Right hindlimb (tissue), 1 donor: ENCODE measurements around the gene KRT7.
"Not testable (repeated sequence)": the region's sequence is repeated elsewhere in the genome, so short reads cannot be mapped to it uniquely, and the experiment has no call there.

ENCODE experiments used
- DNase-seq: peaks from one replicate; pipeline ENCODE4 v3.0.0-alpha.2; 2018

KRT7 gene

DNA sequence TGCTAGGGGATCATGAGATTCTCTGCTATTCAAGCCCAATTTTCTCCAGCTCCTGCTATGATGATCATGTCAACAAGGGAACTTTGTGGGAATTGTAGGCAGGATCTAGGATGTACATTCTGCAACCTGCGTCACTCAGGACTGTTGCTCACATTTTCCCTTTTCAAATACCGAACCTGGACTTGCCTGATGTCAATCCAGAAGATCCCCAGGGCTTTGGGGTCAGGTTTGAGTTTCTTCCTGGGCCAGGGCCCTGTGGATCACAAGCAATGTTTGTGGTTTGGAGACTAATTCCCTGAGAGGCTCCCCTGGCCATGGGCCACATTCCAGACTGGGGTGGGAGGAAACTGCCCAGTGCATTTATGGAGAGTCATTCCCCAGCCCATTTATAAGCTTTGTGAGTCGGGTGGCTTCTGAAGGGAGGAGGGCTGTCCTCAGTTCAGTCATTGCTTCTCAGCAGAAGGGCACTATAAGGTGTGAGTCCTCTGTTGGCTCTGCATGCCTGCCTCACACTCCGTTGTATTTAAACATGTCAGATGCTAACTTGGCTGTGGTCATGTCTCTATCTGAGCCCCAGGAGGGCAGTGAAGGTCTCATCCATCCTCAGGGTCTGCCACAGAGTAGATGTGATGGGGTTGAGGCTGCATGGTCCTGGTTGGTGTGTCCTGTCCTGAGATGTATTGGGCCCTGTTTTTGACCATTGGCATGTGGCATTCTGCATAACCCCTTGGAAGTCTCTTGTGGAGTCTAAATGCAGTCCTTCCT, 47.9 kb downstream of the KRT7 start:
- peak; percentile 50 for DNase-seq

DNA sequence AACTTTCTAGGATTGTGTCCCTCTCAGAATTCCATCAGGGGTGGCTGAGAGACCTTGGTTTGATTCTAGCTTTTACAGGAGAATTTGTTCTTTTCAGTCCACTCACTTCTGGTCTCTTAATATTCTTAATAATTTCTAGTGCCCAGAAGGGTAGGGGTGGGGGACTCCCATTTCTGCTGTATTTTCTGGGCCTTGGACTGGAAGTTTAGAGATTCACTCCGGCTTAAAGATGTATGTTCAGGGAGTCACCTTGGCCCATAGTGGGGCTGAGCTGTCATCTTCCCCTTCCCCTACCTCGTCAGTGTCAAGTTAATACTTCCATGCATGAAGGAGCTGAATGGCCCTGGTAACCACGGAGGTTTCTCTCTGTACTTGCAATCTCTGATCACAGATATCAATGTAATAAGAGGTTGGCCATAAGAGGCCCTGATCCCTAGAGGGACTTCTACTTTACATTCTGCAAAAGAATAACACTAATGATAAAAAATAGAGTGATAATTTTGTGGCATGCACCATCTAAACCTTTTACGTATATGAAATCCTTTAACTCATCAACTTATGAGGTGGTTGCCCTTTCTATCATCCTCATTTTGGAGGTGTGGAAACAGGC, 51.6 kb downstream of the KRT7 start:
- DNase-seq, result no peak

DNA sequence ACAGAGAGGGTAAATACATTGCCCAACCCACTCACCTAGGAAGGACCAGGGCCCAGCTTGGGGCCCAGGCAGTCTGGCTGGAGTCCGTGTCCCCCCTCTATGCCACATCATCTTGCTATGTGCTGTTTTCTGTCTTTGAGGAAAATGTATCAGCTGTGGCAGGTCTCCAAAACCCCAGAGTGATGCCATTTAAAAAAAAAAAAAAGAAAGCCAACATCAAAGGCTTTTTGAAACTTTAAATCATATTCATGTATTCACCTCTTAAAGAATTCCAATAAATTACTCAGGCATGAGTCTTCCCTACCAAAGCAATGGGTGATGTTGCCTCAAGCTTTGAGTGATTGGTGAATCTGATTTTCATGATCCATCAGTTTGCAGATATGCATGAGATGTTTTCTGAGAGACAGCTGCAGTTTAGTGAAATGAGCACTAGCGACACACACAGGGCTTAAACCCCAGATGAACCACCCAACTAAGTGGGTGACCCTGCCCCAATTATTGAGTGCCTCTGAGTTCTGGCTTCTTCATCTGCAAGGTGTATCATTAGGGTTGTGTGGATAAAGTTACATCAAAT, 52.2 kb downstream of the KRT7 start:
- DNase-seq, result no peak

DNA sequence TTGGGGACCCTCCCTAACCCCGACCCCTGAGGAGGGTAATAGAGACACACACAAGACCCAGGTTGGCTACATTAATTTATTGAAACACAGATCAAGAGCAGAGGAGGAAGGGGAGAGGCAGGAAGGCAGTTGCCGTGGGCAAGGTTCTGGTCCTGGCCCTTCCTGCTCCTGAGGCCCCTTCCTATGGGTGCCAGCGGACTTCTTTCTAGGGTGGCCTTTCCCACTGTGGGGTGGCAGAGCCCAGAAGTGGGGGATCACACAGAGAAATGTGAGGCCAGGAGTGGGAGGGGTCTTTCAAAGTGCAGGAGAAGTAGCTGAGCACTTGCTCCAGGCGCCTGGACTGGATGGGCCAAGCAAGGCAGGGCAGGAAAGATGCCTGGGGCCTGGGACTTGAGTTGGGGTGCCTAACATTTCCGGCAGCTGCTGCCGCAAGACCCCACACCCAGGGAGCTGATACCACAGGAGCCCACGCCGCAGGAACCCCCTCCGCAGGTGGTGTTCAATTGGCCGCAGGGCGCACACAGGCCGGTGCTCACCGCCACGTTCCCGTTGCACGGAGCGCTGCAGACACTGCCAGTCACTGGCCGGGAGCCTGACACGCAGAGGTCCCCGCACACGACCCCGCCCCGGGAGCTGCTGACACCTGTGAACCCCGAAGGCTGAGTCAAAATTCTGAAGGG, 52.9 kb downstream of the KRT7 start:
- DNase-seq, result no peak

DNA sequence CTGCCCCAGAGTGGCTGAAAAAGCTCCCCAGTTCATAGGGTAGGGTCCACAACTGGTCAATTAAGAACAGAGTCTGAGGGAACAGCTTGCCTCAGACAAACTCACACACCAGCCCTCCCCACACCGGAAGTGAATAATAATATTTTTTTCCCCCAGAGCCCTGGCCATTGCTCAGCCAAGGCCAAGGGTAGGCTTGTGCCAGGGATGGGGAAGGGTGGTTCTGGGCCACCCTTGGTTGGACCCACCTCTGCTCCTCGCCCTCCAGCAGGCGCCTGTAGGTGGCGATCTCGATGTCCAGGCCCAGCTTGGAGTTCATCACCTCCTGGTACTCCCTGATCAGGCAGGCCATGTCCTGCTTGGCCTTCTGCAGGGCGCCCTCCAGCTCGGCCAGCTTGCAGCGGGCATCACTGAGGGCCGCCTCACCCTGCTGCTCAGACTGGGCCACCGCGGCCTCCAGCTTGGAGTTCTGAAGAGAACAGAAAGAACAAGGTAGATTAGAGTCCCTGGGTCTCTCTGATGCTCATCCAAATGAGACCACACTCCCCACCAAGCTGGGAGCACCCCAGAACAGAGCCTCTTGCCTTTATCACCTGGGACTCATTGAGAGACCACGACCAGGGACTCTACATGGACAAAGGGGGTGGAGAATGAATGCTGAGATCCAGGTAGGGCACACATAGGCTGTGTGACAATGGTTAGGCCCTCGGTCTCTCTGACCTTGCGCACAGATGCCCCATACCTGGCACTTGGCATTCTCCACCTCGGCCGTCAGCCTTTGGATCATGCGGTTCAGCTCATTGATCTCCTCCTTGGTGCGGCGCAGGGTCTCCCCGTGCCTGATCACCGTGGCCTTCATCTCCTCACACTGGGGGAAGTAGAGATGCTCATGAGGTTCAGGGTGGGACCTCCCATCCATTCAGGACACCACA, 54.1 kb downstream of the KRT7 start:
- not testable (repeated sequence) for DNase-seq

DNA sequence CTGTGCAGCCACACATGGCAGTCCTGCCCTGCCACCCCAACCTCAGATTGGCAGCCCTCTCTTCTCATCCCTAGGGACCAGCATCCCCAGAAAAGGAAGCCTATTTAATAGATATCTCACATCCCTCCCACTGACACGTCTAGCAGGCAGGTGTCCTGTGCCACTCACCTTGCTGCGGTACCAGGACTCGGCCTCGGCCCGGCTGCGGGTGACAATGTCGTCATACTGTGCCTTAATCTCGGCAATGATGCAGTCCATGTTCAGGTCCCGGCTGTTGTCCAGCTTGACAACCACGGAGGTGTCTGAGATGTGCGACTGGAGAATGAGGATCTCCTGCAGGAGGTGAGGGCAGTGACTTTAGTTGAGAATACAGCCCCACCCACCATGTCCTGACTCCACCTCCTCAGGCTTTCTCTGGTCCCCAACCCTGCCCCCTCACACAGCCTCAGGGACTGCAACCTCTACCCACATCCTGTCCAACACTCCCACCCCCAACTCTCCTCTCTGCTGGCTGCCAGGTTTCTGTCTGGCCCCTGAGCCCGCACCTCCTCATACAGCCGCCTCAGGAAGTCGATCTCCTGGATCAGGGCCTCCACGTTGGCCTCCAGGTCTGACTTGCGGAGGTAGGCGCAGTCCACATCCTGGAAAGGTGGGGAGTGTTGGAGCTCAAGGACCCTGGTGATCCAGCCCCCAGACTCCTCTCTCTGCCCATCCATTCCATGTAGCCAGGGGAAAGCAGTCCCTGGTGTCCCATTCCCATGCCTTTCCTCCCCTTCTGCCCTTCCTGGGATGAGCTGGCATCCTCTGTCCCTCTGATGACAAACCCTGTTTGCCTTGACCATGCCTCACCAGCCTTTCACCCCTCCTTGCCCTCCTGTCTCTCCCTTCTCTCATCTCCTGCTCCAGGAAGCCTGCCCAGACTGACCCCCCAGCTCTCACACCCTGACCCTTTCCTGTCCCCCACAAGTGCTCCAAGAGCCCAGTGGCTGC, 55.1 kb downstream of the KRT7 start:
- DNase-seq, result not testable (repeated sequence)

DNA sequence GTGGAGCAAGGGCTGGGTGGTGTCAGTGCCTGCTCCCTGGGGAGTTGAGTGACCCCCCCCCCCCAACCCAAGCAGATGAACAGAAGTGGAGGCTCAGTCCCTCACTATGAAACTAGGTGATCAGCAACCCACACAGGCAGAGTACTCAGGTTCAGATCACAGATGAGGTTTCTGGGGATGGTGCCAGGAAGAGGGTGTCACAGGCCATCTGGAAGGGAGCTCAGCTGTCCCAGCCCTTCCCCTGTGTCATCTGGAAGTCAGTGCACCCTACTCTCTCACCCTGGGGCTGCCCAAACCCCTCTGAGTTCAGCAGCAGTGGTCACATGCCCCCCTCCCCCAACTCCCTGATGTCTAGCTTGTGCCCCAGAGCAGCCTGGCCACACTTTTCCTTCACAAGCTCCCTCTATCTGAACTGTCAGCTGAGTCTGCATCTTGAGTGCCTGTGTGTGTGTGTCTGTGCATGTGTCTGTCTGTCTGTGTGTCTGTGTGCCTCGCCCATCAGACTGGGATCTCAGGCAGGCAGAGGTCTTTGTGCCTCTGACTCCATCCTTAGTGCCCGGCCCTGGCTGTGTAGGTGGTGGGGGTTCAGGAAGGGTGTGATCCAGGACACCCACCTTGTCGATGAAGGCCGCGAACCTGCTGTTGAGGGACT, 57.6 kb downstream of the KRT7 start:
- DNase-seq, result not testable (repeated sequence)

DNA sequence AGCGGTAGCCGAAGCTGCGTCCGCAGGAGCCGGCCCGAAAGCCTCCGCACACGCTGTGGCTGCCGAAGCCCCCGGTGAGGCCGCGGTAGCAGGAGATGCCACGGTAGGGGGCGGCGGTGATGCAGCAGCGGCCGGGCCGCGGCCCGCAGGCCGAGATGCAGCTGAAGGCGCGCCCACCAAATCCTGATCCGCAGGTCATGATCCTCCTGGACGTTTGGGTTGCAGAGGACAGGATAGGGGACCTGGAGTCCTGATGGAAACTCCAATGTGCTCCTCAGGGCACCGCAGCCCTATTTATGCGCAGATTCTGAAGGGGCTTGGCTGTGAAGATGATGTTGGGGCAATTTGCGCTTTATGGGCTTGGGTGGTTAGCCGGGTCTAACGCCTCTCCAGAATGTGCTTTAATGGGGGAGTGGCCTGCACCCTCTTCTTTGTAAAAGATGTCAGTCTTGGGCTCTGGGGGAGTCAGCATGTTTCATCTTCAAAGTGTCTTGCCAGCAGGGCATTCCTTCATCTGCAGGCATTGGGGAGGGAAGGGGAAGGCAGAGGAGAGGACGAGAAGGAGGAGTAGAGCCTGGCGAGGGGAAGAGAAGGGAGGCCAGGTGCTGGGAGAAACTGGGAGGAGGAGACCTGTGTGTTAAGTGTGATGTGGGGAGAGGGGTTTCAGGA, 58.4 kb downstream of the KRT7 start, which contains the start of gene KRT81:
Gene KRT81, minus strand, starts transcription at position 268 of the 669 bp plus-strand sequence. Its CDS starts 69 bp downstream, at position 199.
- DNase-seq, result no peak

DNA sequence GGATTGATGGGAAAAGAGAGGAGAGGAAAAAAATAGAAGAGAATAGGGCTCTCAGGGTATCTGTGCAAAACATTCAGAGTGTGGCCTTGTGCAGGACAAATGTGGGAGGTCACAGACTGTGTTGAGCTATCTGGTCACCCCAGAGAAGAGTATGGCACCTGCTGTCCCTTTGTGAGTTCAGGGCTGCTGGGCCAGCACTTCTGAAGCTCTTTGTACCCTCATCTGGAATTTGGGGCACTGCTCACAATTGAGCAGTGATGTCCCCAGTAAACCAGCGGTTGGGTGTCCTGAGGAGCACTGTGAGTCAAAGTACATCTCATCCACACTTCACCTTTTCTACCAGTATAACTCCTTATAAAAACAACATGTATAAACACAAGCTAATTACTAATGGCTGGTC, 60.9 kb downstream of the KRT7 start:
- no peak for DNase-seq

DNA sequence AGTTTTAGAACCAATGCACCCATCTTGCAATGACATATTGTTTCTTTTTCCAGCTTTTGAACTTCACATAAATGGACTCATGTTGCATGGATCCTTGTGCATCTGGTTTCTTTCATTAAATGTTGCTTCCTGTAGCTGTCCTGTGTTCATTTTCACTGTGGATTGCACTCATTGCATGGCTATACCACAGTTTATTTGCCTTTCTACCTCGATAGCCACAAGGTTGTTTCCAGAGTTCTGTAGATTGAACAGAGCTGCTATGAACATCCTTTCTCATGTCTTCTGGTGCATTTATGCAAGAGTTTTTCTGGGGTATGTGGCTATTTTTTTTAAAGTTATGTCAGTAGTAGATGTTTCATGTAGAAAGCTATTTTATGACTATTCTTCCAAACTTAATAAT, 61.8 kb downstream of the KRT7 start:
- no peak for DNase-seq

DNA sequence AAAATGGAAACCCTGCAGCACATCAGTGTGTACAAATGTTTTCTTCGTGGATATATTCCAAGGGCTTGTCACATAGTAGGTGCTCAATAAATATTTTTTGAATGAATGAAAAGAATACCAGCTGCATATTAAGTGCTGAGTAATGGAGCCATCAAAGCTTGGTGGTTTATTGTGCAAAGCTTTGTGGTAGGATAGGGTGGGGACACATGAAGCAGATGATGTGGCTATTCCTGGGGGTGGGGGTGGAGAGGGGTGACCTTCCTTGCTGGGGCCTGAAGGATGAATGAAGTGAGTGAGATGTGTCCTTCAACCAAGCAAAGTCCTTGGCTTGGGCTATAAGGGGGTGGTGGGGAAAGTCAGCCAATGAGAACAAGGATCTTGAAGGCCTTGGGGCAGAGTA, 62.6 kb downstream of the KRT7 start:
- DNase-seq, result no peak

DNA sequence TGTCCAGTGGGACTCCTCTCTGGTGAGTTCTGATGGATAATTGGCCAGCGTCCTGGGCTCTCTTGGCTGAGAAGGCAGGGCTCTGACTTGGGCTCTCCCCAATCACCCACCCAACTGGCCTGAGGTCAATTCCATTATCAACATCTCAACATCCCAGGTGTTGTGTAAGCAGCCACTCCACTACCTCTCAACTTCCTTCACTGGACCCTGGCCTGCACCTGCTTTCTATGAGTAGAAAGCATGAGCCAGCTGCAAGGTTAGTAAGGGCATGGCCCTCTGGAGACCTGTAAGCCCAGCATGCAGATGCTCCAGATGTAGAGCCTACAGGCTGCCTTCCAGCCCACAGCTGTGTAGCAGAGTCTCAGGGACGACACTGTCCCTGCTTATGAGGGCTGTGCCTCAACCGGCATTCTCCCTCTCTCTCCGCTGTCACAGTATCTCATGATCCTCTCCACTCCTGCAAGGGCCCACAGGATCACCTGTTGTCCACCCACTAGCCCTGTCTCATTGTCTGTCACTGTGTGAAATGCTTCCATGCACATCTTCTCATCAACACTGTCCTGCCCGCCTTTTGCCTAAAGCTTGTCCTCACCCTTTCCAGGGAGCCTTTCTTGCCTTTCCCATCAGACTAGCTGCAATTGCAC, 63.7 kb downstream of the KRT7 start:
- DNase-seq, result no peak
